Activated CD4-positive, alpha-beta T cell treated with anti-CD3 and anti-CD28 coated beads, Interleukin-2, Interleukin-4, amounts not matched to agents 100 ng/mL and 50 ng/mL, durations not matched to agents 16 hours and 8 hours (primary cell): ENCODE results near the gene SNAP25.

Source experiments
- DNase-seq: peaks from one replicate; pipeline ENCODE4 v3.0.0-alpha.2; 2020; ENCODE audit warnings: low spot score

The SNAP25 gene

DNA sequence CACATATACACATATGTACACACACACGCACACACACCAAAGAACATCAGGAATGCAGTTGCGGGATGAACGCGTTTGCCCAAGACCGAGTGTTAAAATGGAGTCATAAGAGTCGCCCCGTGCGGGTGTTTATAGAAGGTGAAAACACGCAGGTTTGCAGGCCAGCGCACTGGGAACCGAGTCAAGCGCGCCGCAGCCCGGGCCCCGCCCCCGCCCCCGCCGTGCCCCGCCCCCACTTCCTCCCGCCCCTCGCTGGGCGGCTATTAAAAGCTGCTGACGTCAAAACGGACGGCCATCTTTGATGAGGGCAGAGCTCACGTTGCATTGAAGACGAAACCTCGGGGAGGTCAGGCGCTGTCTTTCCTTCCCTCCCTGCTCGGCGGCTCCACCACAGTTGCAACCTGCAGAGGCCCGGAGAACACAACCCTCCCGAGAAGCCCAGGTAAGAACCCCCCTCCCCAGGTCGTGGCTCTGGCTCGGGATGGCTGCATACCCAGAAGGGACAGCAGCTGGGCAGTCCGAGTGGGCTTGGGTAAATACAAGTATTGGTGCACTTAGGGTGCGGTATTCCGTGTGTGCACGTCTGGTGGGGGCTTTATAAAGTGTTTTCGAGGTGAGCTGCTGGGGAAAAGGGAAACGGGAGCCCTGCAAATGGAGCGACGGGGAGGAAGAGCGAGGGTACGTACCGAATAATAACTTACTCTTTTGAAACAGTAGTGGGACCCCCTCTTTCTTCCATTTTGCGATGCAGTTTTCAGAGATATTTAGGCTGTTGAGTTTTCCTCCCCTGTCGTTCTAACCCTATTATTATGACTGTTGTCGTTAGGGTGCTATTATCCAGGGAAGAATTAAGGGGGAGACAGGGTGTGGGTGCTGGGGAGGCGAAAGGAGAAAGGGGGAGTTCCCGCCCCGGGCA, at the start of gene SNAP25:
Gene SNAP25, plus strand, starts transcription at position 295 of the 916 bp plus-strand sequence. CDS start 56,662 bp downstream, outside the sequence.
- DNase-seq: peak; percentile 59

- DNase-seq: no peak
These were observed 48.9 kb upstream of the SNAP25 start for GRCh38 chr20:10169752-10170151.

DNA sequence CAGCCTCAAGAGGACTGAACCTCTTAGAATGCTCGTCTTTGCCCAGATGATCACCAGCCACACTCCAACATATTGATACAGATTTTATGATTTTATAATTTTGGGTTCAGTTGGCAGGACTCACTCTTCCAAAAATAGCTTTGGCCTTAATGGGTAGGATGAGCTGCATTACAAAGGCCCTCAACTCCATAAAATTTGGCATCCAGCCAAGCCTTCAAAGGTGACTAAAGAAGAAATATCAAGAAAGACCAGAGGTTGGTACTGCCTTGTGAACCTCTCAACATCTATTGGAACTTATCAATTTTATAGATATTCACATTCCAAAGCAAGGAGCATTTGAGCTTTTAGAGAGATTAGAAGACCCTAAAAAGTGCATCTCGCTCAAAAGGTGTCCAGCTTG, 48.4 kb upstream of the SNAP25 start:
- DNase-seq: no peak

DNA sequence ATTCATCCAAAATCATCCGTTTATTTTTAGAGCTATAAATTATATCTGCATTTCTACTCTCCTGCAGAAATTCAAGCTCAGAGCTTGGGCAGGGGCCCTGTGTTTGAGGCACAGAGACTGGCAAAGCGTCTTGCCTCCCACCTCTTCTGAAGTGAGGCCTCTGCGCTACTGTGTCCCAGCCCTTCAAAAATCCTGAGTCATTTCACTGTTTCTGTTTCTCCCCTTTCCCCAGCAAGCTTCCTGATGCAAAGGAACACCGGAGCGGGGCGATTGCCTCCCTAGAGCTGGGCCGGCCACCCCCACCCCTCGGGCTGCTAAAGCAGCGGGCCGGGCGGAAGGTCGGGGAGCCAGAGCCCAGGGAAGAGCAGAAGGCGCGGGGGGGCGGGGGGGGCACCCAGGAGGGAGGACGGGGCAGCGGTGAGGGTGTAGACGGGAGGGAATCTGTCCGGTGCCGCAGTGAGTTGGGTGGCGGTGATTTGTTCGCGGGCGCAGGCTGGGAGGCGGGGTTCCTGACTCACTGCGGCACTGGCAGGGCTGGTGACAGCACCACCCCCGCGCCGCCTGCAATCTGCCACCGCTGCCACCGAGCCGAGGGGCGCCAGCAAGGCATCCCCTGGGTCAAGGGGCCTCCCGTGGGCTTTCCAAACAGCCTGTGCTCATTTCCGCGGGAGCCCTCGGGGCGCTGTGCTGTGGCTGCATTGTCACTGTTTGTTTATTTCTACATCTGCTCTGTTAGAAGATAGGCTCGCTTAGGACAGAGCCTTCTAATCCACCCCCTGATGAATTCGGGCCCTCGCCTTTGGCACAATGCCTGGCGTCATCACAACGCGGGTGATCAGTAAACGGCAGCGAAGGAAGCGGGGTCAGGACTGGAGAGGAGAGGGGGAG, 46.5 kb upstream of the SNAP25 start:
- peak; percentile 25 for DNase-seq

DNA sequence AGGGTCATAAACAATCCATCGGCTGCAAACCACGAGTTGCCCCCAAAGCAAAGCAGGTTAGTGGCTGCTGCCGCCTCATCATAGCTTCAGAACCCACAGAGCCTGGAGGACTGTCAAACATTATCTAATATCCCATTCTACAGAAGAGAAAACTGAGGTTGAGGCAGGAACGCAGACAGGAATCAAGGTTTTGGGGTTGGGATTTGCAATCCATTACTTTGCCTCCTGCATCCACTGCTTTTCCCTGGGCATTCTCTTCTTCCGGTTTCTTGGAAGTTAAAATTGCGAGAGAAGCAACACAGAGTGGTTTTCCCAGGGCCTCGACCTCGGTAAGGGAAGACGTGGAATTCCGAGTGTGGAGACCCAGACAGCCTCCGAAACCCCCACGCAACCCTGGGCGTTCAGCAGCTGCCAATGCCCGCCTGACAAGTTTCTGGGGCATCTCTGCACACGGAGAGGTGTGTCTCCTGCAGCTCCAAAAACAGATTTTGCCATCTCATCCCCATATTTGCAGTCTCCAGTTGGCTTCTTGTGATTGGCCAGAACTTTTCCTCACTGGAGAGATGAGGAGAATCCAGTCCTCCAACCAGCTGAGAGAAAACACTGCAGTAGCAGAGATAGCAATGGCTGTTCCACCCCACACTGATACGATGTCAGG, 45.5 kb upstream of the SNAP25 start:
- DNase-seq: no peak

DNA sequence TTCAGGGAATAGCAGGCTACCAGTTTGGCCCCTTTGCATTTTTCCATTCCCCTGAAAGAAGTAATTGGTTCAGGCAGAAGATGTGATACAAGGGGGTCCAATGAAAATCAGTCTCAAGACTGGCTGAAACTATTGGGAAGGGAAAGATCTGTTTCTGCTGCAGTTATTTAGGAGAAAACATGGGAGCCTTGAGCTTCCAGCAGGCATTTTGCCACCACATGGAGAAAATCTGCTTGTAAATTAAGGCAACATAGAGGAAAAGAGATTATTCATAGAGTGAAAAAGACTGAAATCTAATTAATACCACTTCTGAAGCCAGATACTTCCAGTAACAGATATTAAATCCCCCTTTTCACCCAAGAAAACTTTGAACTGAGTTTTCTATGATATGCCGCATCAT, 44.2 kb upstream of the SNAP25 start:
- no peak for DNase-seq

GRCh38 chr20:10177326-10177725, 41.3 kb upstream of the SNAP25 start:
- no peak for DNase-seq

DNA sequence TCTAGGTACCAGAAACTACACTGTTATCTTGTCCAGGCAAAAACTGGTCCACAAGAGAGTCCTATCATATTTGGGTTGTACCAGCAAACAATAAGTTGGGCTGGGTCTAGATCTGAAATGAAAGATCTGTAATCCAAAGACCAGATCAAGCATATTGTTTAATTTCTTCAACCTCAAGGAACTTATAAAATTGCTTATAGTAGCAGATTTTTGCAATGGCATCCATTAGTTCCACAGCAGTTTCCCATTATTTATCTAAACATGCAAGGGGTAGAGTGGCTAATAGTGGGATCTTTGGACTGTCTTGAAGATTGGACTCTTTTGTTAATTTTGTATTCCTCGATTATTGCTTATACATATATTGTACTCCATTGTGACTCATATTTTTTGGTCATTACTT, 40.5 kb upstream of the SNAP25 start:
- DNase-seq: no peak

DNA sequence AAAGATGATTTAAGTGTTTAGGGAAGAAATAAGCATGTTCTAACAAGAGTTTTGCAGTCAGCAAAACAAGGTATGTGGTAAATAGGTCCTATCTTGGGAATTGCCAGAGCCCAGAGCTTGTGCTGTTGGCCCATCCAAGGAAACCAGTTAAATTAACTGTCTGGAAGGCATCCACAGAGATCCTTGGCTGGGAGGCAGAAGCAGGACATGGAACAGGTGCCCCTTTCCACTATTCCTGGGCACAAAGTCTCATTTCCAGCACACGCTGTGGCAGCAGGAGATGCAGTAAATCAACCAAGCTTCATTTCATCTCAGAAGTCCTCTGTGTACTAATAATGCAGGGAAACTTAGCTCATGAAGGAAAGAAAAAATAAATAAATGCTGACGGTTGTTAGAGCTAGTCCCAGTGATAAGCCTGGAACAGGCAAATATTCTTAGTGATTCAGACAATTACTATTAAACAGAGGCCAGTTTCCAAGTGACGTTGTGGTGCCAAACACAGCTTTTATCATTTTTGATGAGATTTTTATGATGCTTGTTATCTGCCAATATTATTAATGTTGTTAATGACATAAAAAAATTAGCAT, 39.8 kb upstream of the SNAP25 start:
- DNase-seq: no peak

DNA sequence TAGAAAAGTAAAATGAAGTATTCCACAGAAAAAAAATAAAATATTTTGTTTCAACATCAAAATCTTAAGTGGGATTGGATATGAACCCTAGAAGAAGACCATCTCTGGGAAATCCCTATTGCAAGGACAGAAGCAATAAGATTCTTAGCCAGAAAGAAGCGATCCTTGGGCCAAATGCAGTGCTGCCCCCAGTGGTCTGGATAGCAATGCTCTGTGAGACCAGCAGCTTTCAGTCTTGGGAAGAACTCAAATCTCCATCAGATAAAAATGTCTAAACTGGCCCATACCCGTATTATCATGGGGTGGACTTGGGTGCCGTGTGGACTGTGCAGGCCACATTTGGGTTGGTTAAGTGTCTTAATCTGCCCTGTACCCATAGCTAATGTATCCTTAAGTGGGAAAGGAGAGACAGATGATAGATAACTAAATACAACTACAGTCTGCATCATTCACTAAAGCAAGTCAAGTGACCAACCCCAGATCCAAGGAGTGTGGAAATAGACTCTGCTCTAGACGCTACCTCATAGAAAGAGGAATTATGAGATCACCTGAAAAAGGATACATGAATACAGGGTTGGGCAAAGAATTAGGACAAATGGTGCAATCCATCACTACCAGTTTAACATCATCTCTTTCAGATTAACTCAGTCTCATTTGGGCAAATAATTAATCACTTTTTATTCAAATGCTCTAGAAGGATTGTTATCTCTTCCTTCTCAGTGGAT, 38.9 kb upstream of the SNAP25 start:
- no peak for DNase-seq

GRCh38 chr20:10180651-10181235, 37.9 kb upstream of the SNAP25 start:
- no peak for DNase-seq

DNA sequence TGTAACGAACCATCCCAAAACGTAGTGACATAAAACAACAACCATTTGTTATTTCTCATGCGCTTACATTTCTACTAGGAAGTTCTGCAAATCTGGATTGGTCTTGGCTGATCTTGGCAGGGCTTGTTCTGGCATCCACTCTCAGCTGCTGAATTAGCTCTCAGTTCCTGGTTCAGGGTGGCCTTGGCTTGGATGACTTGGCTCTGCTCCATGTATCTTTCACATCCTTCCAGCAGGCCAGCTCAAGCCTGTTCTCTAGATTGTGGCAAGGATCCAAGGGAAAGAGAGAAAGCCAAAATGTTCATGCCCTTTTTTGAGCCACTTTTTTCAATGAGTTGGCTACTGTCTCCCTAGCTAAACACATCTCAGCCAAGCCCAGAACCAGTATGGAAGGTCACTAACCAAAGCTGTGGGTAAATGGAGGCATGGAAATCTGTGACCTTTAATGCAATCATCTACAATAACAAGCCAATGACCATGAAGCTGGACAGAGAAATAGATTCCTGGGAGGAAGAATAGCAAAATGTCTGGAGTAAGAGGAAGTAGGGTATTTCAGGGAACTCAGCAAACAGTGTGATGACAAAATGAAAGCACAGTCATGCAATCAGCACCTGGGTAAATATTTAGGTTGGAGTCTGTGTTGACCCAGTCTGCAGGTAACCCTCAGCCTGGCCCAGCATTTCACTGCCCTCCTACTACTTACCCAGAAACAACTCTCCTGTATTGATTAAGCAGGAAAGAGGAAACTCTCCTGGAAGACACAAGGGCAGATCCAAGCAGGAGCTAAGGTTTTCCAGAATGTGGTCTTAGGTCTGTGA, 32.7 kb upstream of the SNAP25 start:
- DNase-seq: no peak

DNA sequence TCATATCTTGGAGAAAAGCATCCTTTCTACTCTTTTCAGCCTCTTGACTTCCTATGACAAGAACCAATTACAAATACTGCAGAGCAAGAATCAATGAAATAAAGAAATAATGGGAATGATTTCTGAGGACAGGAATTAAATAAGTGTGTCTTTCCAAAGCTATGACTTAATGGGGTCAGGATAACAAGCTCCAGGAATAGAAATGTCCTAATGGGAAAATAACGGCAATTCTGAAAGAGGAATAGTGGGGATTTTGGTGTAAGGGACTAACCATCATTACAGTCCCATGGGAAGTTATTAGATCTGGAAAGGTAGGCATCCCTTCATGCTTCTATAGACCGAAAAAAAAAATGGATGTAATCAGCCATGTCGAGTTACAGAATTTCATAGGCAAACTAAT, 28.2 kb upstream of the SNAP25 start:
- no peak for DNase-seq

DNA sequence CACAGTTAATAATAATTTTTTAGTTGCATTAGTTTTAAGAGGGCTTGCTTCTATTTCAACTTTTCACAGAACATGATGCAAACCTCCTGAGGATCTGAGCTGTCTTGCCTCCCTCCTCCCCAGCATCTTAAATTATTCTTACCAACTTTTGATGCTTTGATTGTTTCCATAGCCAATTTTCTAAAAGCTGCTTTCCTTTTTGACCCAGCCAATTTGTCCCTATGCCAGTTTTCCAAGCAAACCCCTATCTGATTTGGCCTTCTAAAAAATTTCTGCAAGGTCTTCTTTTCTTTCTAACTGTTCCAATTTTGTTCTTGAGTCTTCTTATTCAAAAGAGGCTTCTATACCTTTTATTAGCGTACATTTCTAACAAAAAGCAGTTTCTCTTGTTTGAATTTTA, 26.5 kb upstream of the SNAP25 start:
- DNase-seq: no peak

DNA sequence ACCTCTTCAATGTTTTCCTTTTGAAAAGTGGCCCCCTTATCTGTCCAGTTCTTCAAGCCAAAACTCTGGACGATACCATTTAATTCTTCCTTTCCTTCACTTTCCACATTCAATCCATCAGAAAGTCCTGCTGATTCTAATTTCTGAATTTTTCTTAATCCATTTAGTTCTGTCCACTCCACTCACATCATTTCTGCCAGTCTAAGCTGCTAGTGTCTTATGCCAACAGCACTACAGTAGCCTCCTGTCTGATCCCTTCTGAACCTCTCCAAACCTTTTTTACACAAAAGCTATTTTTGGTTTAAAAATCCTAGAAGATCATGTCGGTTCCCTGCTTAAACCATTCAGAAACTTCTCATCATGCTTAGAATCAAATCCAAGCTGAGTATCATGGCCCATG, 24.5 kb upstream of the SNAP25 start:
- DNase-seq: no peak

- DNase-seq: no peak
These were observed 18.3 kb upstream of the SNAP25 start for GRCh38 chr20:10200330-10200729.

- DNase-seq: no peak
These were observed 17.2 kb upstream of the SNAP25 start for GRCh38 chr20:10201321-10201870.

GRCh38 chr20:10209091-10209490, 9.5 kb upstream of the SNAP25 start:
- DNase-seq: no peak

- no peak for DNase-seq
These were observed 5.1 kb upstream of the SNAP25 start for GRCh38 chr20:10213526-10213925.
